ENCODE measurements around the gene FAM120A.
A peak's percentile ranks its signal among the peaks of the same experiment; 100 is the strongest.

The FAM120A gene

DNA sequence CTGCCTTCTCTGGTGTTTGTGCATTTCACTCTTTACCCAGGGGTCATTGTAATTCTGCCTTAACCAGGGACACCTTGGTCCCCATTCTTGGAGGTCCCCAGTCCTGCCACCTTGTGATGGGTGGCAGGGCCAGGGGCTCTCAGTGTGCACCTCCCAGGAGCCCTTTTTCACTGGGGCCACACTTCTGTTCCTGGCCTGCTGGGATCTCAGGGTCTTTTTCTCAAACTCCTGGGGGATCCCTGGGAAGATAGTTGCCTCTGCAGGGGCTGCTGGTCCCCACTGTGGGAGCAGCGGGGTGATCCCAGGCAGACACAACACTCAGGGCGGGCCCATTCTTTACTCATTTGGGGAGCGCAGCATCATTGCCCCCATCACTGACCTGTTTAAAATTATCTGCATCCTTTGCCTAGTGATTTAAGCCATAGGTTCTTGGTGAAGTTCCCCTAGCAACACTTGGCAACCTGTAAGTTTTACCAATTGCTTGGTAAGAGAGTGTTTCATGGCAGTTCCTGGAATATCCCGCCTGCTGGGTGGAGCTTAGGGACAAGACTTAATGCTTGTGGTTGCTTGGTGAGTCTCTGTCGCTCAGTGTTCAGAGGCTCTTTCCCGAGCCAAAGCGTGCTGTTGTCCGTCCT, 140.6 kb downstream of the FAM120A start:
- peaks cover 72% of the 10 kb centered on the region for H3K4me1 Mint-ChIP-seq
- H3K27me3 Mint-ChIP-seq = no peaks in the 10 kb centered on the region
- no peaks in the 10 kb centered on the region for H3K36me3 Mint-ChIP-seq
- H3K27ac Mint-ChIP-seq = peak overlapping the region; percentile 35
- H3K9me3 Mint-ChIP-seq = no peaks in the 10 kb centered on the region
- H3K4me3 Mint-ChIP-seq = no peak overlapping the region

DNA sequence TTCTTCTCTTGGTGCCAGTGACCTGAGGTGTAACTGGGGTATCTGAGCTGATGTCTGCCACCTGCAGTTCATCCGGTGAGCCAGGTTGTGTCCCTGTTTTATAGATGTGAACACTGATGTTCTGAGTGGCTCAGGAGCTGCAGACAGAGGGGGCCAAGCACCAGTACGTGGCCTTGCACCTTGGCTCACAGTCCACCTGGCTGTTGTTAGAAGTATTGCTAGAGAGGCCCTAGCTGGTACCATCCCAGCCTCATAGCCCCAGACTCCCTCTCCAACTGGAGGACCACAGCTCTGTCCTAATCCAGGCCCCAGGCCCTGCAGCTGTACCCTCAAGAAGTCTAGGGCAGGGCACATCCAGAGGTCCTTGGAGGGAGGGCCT, 141.1 kb downstream of the FAM120A start:
- no peaks in the 10 kb centered on the region for H3K36me3 Mint-ChIP-seq
- H3K27ac Mint-ChIP-seq = no peak overlapping the region
- no peaks in the 10 kb centered on the region for H3K27me3 Mint-ChIP-seq
- H3K9me3 Mint-ChIP-seq = no peaks in the 10 kb centered on the region
- peaks cover 73% of the 10 kb centered on the region for H3K4me1 Mint-ChIP-seq
- no peak overlapping the region for H3K4me3 Mint-ChIP-seq

DNA sequence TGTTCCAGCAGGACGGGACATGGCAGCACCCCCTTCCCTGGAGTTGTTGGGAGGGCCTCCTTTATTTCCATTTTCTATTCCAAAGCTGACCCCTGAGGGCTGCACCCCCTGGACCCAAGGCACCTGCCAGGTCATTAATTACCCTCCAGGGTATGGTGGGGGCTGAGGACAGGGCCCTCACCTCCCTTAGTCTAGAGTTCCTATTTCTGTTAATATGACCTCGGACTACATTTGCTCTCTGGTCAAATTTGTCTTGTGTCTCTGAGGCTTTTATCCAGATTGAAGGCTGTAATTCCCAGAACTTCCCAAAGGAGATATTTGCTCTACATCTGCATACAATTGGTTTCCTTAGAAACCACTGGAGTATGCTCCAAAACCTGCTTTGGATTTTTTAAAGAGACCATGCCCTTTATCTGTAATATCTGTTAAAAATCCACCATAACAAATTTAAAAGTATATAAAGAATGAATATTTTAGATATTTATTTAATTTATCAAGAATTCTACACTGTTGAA, 141.7 kb downstream of the FAM120A start:
- H3K9me3 Mint-ChIP-seq = no peaks in the 10 kb centered on the region
- H3K27me3 Mint-ChIP-seq = no peaks in the 10 kb centered on the region
- H3K4me3 Mint-ChIP-seq = no peak overlapping the region
- no peak overlapping the region for H3K27ac Mint-ChIP-seq
- peaks cover 73% of the 10 kb centered on the region for H3K4me1 Mint-ChIP-seq
- H3K36me3 Mint-ChIP-seq = no peaks in the 10 kb centered on the region

DNA sequence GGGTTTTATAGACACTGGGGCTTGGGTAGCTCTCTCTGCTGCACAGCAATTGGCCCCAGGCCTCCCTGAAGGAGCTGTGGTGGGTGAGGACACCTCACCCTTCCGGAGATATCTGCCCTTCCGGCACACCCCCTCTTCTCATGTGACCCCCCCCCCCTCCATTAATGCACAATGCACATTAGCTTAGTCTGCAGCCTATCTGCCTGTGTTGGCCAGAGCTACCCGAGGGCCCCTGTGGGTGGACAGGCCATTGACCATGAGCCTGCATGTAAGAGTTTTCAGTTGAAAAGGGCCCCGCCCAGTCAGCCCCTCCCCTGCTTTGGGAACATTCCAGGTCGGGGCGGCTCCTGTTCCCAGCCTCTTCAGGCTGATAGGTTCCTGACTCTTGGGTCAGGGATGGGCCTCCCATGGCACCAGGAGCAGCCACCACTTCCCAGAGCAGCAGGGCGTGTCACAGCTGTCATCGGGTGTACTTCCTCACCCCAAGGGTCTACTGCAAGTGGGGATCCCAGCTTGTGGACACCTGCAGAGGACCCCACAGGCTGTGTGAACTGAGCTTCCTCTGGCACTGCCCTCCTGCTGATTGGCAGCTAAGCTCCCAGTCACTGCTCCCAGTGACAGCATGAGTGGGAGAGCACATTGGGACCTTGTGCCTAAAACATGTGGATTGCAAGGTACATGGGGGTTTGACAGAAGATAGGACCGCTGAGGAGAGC, 142.7 kb downstream of the FAM120A start:
- Mint-ChIP-seq H3K27me3 (no peaks in the 10 kb centered on the region), H3K4me1 (peaks cover 73% of the 10 kb centered on the region), H3K36me3 (no peaks in the 10 kb centered on the region), H3K4me3 (no peak overlapping the region), H3K27ac (no peak overlapping the region), H3K9me3 (no peaks in the 10 kb centered on the region)

DNA sequence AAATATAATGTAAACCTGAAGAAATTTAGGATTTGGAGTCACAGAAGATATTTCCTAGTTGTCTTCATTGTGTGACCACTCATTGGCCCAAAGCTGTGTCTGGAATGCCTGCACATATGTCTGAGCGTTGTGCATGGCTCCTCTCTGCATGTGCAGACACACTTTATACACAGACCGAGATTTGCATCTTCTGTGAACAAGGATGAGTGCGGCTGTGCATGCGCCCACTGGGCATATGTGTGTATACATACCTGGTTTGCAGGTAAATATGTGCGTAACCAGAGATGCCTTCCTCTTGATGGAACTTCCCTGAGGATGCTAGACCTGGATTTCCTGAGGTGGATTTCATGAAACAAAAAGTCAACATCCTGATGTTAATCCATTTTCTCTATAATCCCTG, 144.0 kb downstream of the FAM120A start:
- Mint-ChIP-seq H3K4me1 (peaks cover 73% of the 10 kb centered on the region), H3K4me3 (no peak overlapping the region), H3K27me3 (no peaks in the 10 kb centered on the region), H3K27ac (no peak overlapping the region), H3K36me3 (no peaks in the 10 kb centered on the region), H3K9me3 (no peaks in the 10 kb centered on the region)

DNA sequence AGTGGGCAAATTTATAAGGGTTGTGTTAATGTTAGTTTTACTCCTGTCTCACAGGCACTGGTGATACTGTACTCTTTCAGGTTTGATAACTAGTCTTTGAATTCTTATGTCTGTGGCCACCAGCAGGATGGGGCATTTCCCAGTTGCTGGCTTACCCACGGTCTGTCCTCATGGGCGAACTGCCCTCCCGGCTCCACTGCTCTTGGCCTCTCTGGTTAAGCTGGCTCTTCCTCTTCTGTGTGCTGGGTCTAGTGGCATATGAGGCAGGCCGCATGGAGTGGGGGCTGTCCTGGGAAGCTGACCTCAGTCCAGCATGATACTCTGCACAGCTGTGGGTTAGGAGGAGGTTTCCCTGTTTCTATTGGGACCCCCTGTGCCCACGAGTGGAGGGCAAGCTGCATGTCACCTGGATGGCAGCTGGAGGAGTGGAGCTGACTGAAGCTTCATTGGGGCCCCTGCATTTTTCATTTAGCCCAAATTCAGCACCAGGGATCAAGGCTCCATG, 144.4 kb downstream of the FAM120A start:
- Mint-ChIP-seq H3K4me3 (no peak overlapping the region), H3K36me3 (no peaks in the 10 kb centered on the region), H3K27me3 (no peaks in the 10 kb centered on the region), H3K4me1 (peaks cover 73% of the 10 kb centered on the region), H3K9me3 (no peaks in the 10 kb centered on the region), H3K27ac (no peak overlapping the region)

DNA sequence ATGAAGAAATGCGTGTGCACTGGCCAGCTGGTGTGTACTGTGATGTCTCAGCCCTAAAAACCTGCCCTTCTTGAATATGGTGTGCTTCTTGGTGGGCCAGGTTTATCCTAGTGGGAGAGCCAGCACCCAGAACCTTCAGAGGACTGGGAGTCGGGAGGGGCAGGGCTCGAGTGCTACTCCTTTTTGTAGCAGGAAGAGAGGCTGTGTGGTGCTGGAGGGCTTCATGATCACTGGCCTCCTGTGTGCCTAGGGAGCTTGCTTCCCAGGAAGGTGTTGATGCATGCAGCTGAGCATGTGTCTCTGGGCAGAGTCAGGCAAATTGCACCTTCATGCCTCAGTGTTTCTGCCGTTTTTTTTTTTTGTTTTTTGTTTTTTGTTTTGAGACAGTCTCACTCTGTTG, 144.9 kb downstream of the FAM120A start:
- Mint-ChIP-seq H3K4me1 (peaks cover 73% of the 10 kb centered on the region), H3K27ac (no peak overlapping the region), H3K36me3 (no peaks in the 10 kb centered on the region), H3K9me3 (no peaks in the 10 kb centered on the region), H3K27me3 (no peaks in the 10 kb centered on the region), H3K4me3 (no peak overlapping the region)

DNA sequence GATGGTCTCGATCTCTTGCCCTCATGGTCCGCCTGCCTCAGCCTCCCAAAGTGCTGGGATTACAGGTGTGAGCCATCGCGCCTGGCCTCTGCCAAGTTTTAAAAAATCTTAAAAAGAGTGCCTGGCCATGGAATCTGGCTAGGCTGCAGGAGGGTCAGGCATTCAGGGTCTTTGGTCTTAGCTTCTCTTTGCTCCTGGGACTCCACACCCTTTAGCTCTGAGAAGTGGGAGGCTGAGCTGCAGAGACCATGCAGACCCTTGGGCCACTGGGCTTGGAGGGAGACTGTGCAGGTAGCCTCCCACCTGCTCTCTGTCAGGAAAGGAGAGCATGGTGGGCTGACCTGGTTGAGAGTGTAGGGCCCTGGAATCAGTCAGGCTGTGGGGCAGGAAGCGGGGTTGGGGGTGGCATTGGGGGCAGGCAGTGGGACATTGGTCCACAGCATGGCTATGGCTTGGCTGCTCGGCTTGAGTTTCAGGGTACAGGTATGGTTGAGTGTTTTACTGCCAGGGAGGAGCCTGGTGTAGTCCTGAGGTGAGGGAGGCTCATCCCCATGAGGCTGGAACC, 145.7 kb downstream of the FAM120A start:
- H3K27me3 Mint-ChIP-seq = no peaks in the 10 kb centered on the region
- peaks cover 69% of the 10 kb centered on the region for H3K4me1 Mint-ChIP-seq
- H3K4me3 Mint-ChIP-seq = no peak overlapping the region
- no peak overlapping the region for H3K27ac Mint-ChIP-seq
- no peaks in the 10 kb centered on the region for H3K9me3 Mint-ChIP-seq
- H3K36me3 Mint-ChIP-seq = no peaks in the 10 kb centered on the region

DNA sequence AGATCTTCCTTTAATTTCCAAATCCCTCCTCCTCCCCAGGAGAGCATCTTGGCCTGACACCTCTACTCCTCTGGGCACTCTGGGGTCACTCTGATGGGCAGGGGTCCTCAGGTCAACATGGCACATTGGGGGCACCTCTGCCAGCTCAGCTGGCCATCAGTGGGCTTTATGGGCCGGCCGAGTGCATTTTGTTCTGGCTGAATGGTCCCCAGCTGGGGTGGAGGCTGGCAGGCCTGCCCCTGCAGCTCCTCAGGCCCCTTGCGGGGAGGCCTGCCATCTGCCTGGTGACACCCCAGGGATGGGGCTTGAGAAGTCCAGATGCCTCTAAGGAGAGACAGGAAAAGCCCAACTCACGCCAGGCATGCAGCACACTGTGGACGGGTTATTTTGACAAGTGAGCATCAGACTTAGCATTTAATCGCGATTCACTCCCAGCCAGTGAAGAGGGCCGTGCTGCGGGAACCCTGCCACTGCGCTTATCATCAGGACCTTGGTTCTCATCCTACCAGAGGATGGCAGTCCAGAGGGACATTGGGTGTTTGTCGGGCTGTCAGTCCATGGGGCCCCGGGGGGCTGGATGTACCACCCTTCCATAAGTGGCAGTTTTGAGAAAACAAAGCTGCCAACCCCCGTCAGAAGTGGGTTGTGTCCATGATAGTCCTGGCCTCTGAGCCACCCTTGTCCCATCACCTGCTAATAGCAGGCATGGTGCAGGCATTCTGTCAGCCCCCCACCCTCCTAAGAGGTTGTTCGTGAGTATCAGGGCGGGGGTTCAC, 146.6 kb downstream of the FAM120A start:
- H3K36me3 Mint-ChIP-seq = no peaks in the 10 kb centered on the region
- H3K27me3 Mint-ChIP-seq = no peaks in the 10 kb centered on the region
- H3K4me3 Mint-ChIP-seq = no peak overlapping the region
- peaks cover 64% of the 10 kb centered on the region for H3K4me1 Mint-ChIP-seq
- H3K9me3 Mint-ChIP-seq = no peaks in the 10 kb centered on the region
- peak overlapping the region; percentile 30 for H3K27ac Mint-ChIP-seq

DNA sequence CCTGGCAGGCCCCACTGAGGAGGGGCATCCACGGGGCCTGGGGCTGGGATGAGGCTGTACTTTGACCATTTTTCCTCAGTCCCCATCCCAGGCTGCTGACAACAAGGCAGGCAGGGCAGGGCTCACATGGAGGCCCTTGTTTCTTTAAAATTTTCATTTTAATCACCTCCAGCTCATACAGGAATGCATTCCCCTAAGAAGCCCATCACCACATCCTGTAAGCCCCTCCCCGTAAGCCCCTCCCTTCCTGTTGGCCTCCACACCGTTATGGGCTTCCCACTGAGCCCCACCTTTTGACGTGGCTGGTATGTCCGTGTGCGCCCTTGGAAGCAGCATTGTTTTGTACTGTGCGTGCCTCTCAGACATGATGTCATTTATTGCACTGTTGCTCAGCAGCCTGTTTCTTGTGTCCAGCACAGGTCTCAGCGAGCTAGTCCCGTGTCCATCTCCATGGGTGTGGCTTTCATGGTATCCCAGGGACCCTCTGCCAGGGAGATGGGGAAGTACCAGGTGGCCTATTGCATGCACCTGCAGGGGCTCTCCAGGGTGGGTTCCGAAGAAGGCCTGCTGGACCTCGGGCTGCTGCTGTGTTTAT, 147.3 kb downstream of the FAM120A start:
- H3K27ac Mint-ChIP-seq = peak overlapping the region; percentile 59
- no peaks in the 10 kb centered on the region for H3K36me3 Mint-ChIP-seq
- H3K9me3 Mint-ChIP-seq = no peaks in the 10 kb centered on the region
- H3K4me3 Mint-ChIP-seq = no peak overlapping the region
- peaks cover 58% of the 10 kb centered on the region for H3K4me1 Mint-ChIP-seq
- H3K27me3 Mint-ChIP-seq = no peaks in the 10 kb centered on the region

DNA sequence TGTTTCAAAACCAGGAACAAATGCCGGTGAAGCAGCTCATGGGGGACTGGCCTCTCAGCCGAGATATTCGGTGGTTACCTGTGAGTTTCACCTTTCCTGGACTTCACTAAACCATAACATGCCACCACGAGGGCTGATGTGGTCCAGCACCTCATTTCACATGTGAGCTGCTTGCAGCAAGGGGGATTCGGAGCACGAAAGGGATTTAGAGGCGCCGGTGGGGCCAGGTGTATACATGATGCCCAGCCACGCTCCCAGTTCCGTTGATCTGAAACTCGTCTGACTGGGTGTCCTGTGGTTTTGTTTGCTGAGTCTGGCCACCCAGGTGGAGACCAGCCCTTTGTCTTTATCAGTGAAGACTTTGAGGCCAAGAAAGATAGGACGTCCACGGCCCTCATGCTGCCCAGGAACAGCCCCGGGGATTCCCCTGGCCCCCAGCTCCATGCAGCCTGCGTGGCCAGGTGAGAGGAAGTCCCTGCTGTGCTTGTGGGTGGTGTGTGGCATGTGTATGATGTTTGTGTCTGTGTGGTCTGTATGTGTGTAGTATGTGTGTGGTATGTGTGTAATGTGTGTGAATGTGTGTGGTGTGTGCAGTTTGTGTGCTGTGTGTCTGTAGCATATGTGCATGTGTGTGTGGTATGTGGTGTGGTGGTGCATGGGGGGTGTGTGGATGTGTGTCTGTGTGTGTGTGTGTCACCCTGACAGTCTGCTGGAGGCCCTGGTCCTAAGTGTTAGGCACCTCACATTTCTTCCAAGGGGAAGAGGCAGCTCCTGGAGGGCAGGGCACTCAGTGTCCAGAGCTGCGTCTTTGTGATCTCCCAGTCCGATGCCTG, 148.3 kb downstream of the FAM120A start:
- Mint-ChIP-seq H3K4me1 (peaks cover 57% of the 10 kb centered on the region), H3K27me3 (no peaks in the 10 kb centered on the region), H3K36me3 (peaks cover 2% of the 10 kb centered on the region), H3K4me3 (peak overlapping the region; percentile 2), H3K27ac (peak overlapping the region; percentile 5), H3K9me3 (no peaks in the 10 kb centered on the region)

DNA sequence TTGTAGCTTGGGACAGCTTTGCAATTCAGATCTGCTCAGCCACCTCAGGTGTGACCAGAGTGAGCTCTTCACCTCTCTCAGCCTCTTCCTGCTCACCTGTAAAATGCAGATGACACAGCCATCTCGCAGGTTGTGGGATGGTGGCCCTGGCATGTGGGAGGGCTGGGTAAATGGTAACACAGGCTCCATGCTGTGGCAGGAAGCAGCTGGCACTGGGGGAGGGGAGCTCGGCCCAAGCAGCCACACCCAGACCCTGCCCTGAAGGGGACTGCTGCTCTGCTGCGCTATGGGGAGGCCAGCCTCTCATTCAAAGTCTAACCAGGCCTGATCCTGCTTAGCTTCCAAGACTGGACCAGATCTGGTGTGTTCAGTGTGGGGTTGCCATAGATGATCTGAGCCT, 149.0 kb downstream of the FAM120A start:
- H3K27ac Mint-ChIP-seq = no peak overlapping the region
- peaks cover 5% of the 10 kb centered on the region for H3K36me3 Mint-ChIP-seq
- no peak overlapping the region for H3K4me3 Mint-ChIP-seq
- H3K4me1 Mint-ChIP-seq = peaks cover 57% of the 10 kb centered on the region
- H3K27me3 Mint-ChIP-seq = no peaks in the 10 kb centered on the region
- no peaks in the 10 kb centered on the region for H3K9me3 Mint-ChIP-seq

DNA sequence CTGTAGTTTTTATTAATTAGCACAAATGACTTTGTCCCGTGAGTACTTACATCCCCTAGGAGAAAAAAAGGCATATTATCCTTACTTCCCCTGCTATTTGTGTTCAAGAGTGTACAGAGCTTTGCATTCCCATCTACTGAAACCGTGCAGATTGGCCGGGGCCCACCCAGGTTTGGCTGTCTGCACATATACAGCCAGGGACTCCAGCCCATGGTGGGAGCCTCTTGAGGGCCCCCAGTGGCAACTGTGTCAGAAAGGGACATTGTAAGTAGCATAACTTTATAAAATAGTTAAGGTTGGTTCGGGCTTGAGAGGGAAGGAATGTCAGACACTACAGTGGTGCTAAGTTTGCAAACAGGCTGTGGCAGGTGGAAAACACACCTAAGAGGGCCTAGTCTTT, 149.6 kb downstream of the FAM120A start:
- no peak overlapping the region for H3K4me3 Mint-ChIP-seq
- H3K9me3 Mint-ChIP-seq = no peaks in the 10 kb centered on the region
- peak overlapping the region; percentile 81 for H3K27ac Mint-ChIP-seq
- peaks cover 52% of the 10 kb centered on the region for H3K4me1 Mint-ChIP-seq
- H3K27me3 Mint-ChIP-seq = no peaks in the 10 kb centered on the region
- H3K36me3 Mint-ChIP-seq = peaks cover 8% of the 10 kb centered on the region

DNA sequence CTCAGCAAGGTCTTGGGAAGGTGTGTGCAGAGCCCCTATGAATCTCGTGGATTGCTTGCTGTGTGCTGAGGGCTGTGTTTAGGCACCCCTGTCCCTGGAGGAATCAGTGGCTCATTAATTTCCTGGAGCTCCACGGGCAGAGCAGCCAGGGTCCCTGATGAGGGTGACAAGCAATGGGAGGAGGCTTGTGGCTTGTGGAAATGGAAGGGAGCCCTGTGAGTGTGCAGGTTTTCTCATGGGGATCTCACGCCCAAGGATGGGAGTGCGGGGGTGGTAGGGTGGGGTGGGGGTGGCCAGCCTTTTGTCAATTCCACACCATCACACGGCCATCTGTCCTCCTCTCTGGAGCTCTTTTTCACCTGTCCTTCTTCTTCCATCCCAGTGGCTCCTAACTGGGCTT, 150.2 kb downstream of the FAM120A start:
- no peak overlapping the region for H3K4me3 Mint-ChIP-seq
- H3K9me3 Mint-ChIP-seq = no peaks in the 10 kb centered on the region
- no peak overlapping the region for H3K27ac Mint-ChIP-seq
- H3K36me3 Mint-ChIP-seq = peaks cover 14% of the 10 kb centered on the region
- H3K4me1 Mint-ChIP-seq = peaks cover 53% of the 10 kb centered on the region
- H3K27me3 Mint-ChIP-seq = no peaks in the 10 kb centered on the region

Measured in activated naive CD4-positive, alpha-beta T cell treated with anti-CD3 and anti-CD28 coated beads, Interleukin-2, amount 50 U/mL, for 24 hours (primary cell).